ENCODE data around the gene STK17B. TPM values are rescaled to one million over a fixed set of nuclear protein-coding genes. Genes with fewer than 3 reads are reported as not detected.

Gene STK17B
- total and polyA plus RNA-seq, 2 experiments from 2014 or later, result 5.7 to 13.7 TPM

DNA sequence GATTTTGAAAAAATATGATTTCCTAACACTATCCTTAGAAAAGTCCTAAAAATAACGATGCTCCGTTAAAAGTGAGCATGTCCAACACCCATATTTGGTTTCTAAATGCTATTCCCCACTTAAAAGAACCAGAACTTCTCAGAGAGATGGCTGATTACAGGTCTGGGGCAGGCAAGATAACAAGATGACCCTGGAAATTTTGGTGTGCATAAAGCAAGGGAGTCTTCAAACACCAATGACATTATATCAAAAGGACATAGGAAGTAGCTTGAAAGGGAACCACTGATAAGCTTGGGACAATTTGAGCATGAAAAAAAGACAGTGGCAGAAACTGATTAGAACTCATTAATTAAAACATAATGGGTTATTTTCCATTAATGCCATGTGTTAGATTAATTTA, 17.9 kb downstream of the STK17B start:
- H3K4me3 ChIP-seq, result no peak overlapping the region
- H3K79me2 ChIP-seq (replicated peaks; ENCODE audit: insufficient read depth), result no peaks in the 10 kb centered on the region
- no peaks in the 10 kb centered on the region for H3K27me3 ChIP-seq (ENCODE audit: insufficient read depth)
- no peaks in the 10 kb centered on the region for H3K27me3 Mint-ChIP-seq (ENCODE audit: insufficient read depth, low read depth, poor library complexity)
- no peak overlapping the region for H3K4me2 ChIP-seq
- TF ChIP-seq STAT1 (IDR thresholded peaks at IDR 0.05; ENCODE audit: unreplicated experiment) (no peak), EZH2phosphoT487 (IDR thresholded peaks at IDR 0.05; ENCODE audit: unreplicated experiment) (no peak), ZNF114 (CRISPR knock-in tag; IDR thresholded peaks at IDR 0.05) (no peak), EZH2 (IDR thresholded peaks at IDR 0.05; ENCODE audit: low read depth, unreplicated experiment) (no peak), CREB1 (CRISPR knock-in tag; IDR thresholded peaks at IDR 0.05; ENCODE audit: low read depth) (no peak), POLR2AphosphoS5 (IDR thresholded peaks at IDR 0.05; ENCODE audit: low read depth) (no peak), NANOG (IDR thresholded peaks at IDR 0.05; ENCODE audit: borderline replicate concordance) (no peak), JUNB (IDR thresholded peaks at IDR 0.05; ENCODE audit: unreplicated experiment) (no peak), ZNF331 (CRISPR knock-in tag; IDR thresholded peaks at IDR 0.05; ENCODE audit: low read depth) (no peak)
- TF ChIP-seq, protein P1, sequence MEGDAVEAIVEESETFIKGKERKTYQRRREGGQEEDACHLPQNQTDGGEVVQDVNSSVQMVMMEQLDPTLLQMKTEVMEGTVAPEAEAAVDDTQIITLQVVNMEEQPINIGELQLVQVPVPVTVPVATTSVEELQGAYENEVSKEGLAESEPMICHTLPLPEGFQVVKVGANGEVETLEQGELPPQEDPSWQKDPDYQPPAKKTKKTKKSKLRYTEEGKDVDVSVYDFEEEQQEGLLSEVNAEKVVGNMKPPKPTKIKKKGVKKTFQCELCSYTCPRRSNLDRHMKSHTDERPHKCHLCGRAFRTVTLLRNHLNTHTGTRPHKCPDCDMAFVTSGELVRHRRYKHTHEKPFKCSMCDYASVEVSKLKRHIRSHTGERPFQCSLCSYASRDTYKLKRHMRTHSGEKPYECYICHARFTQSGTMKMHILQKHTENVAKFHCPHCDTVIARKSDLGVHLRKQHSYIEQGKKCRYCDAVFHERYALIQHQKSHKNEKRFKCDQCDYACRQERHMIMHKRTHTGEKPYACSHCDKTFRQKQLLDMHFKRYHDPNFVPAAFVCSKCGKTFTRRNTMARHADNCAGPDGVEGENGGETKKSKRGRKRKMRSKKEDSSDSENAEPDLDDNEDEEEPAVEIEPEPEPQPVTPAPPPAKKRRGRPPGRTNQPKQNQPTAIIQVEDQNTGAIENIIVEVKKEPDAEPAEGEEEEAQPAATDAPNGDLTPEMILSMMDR (conservative IDR thresholded peaks at IDR 0.05; ENCODE audit: low read depth in 2 of 2), result no peak
- TF ChIP-seq, protein P2, sequence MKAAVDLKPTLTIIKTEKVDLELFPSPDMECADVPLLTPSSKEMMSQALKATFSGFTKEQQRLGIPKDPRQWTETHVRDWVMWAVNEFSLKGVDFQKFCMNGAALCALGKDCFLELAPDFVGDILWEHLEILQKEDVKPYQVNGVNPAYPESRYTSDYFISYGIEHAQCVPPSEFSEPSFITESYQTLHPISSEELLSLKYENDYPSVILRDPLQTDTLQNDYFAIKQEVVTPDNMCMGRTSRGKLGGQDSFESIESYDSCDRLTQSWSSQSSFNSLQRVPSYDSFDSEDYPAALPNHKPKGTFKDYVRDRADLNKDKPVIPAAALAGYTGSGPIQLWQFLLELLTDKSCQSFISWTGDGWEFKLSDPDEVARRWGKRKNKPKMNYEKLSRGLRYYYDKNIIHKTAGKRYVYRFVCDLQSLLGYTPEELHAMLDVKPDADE (IDR thresholded peaks at IDR 0.05), result no peak
- TF ChIP-seq, protein P3, sequence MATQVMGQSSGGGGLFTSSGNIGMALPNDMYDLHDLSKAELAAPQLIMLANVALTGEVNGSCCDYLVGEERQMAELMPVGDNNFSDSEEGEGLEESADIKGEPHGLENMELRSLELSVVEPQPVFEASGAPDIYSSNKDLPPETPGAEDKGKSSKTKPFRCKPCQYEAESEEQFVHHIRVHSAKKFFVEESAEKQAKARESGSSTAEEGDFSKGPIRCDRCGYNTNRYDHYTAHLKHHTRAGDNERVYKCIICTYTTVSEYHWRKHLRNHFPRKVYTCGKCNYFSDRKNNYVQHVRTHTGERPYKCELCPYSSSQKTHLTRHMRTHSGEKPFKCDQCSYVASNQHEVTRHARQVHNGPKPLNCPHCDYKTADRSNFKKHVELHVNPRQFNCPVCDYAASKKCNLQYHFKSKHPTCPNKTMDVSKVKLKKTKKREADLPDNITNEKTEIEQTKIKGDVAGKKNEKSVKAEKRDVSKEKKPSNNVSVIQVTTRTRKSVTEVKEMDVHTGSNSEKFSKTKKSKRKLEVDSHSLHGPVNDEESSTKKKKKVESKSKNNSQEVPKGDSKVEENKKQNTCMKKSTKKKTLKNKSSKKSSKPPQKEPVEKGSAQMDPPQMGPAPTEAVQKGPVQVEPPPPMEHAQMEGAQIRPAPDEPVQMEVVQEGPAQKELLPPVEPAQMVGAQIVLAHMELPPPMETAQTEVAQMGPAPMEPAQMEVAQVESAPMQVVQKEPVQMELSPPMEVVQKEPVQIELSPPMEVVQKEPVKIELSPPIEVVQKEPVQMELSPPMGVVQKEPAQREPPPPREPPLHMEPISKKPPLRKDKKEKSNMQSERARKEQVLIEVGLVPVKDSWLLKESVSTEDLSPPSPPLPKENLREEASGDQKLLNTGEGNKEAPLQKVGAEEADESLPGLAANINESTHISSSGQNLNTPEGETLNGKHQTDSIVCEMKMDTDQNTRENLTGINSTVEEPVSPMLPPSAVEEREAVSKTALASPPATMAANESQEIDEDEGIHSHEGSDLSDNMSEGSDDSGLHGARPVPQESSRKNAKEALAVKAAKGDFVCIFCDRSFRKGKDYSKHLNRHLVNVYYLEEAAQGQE (IDR thresholded peaks at IDR 0.05; ENCODE audit: unreplicated experiment), result no peak
- TF ChIP-seq, protein P4, sequence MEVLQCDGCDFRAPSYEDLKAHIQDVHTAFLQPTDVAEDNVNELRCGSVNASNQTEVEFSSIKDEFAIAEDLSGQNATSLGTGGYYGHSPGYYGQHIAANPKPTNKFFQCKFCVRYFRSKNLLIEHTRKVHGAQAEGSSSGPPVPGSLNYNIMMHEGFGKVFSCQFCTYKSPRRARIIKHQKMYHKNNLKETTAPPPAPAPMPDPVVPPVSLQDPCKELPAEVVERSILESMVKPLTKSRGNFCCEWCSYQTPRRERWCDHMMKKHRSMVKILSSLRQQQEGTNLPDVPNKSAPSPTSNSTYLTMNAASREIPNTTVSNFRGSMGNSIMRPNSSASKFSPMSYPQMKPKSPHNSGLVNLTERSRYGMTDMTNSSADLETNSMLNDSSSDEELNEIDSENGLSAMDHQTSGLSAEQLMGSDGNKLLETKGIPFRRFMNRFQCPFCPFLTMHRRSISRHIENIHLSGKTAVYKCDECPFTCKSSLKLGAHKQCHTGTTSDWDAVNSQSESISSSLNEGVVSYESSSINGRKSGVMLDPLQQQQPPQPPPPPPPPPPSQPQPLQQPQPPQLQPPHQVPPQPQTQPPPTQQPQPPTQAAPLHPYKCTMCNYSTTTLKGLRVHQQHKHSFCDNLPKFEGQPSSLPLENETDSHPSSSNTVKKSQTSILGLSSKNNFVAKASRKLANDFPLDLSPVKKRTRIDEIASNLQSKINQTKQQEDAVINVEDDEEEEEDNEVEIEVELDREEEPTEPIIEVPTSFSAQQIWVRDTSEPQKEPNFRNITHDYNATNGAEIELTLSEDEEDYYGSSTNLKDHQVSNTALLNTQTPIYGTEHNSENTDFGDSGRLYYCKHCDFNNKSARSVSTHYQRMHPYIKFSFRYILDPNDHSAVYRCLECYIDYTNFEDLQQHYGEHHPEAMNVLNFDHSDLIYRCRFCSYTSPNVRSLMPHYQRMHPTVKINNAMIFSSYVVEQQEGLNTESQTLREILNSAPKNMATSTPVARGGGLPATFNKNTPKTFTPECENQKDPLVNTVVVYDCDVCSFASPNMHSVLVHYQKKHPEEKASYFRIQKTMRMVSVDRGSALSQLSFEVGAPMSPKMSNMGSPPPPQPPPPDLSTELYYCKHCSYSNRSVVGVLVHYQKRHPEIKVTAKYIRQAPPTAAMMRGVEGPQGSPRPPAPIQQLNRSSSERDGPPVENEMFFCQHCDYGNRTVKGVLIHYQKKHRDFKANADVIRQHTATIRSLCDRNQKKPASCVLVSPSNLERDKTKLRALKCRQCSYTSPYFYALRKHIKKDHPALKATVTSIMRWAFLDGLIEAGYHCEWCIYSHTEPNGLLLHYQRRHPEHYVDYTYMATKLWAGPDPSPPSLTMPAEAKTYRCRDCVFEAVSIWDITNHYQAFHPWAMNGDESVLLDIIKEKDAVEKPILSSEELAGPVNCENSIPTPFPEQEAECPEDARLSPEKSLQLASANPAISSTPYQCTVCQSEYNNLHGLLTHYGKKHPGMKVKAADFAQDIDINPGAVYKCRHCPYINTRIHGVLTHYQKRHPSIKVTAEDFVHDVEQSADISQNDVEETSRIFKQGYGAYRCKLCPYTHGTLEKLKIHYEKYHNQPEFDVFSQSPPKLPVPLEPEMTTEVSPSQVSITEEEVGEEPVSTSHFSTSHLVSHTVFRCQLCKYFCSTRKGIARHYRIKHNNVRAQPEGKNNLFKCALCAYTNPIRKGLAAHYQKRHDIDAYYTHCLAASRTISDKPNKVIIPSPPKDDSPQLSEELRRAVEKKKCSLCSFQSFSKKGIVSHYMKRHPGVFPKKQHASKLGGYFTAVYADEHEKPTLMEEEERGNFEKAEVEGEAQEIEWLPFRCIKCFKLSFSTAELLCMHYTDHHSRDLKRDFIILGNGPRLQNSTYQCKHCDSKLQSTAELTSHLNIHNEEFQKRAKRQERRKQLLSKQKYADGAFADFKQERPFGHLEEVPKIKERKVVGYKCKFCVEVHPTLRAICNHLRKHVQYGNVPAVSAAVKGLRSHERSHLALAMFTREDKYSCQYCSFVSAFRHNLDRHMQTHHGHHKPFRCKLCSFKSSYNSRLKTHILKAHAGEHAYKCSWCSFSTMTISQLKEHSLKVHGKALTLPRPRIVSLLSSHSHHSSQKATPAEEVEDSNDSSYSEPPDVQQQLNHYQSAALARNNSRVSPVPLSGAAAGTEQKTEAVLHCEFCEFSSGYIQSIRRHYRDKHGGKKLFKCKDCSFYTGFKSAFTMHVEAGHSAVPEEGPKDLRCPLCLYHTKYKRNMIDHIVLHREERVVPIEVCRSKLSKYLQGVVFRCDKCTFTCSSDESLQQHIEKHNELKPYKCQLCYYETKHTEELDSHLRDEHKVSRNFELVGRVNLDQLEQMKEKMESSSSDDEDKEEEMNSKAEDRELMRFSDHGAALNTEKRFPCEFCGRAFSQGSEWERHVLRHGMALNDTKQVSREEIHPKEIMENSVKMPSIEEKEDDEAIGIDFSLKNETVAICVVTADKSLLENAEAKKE (CRISPR knock-in tag; IDR thresholded peaks at IDR 0.05), result no peak
- no peaks in the 10 kb centered on the region for H3K4me1 ChIP-seq (ENCODE audit: insufficient read depth)
- no peaks in the 10 kb centered on the region for H3K36me3 ChIP-seq (ENCODE audit: insufficient read depth)
- peaks cover 22% of the 10 kb centered on the region; the same call in 2 of the 3 replicates for H3K36me3 Mint-ChIP-seq (ENCODE audit: low read depth)
- no peaks in the 10 kb centered on the region for H3K4me1 Mint-ChIP-seq
- ATAC-seq (no peak), DNase-seq (ENCODE audit: low spot score) (no peak)
- no peak overlapping the region for H3K27ac Mint-ChIP-seq
- H2AFZ ChIP-seq, result no peak overlapping the region
- H3K9me3 Mint-ChIP-seq, result no peaks in the 10 kb centered on the region
- H3F3A ChIP-seq (replicated peaks; ENCODE audit: low read depth), result no peaks in the 10 kb centered on the region
- H4K20me1 ChIP-seq (replicated peaks; ENCODE audit: insufficient read depth), result no peaks in the 10 kb centered on the region
- H3K4me3 Mint-ChIP-seq, result no peak overlapping the region
- no peak overlapping the region for H3K27ac ChIP-seq (ENCODE audit: low read depth)
- no peaks in the 10 kb centered on the region for H3K9me2 ChIP-seq (ENCODE audit: insufficient read depth)

Data from GM23338 (cell line).